ENCODE results near the gene SLC22A14. TPM values are rescaled to one million over a fixed set of nuclear protein-coding genes. Genes with fewer than 3 reads are reported as not detected.

SLC22A14 gene
- total RNA-seq, 1 experiment from 2014 or later, result 0.03 TPM

DNA sequence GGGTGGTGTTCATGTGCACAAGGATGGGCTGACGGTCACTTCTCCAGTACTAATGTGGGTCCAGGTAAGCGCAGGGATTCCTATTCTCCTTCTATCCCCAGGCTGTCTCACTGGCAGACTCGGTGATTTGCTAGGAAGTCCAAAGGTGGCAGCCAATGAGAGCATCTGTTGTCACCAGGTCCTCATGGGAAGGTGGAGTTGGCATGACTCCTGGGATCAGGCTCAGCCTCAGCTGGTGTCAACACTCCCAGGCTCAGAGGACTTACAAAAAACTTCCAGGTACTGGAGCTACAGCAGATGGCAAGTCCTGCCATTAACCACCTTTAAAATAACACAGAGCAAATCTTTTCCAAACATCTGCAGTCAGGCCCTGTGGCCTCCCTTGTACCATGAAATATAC is 78.3 kb downstream of the SLC22A14 start:
- H3K4me3 ChIP-seq (ENCODE audit: insufficient read depth, low read depth, low read length), result no peak overlapping the region

DNA sequence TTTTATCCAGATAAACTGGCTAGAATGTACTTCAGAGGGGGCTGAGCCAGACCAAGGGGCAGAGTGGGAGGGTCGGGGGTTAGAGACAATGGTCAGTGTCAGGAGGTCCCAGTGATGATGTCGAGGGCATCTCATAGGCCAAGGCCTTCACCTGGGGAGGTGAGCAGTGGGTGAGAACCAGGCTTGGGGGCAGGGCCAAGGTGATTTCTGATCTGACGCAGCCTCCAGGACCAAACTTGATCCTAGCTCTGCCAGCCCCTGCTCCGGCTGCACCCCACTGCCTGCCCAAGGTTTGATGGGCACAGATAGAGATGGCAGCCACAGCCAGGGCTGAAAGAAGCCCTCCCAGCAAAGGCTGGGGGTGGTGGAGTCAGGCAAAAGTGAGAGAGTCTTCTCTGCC is 79.4 kb downstream of the SLC22A14 start:
- H3K27me3 ChIP-seq (ENCODE audit: control insufficient read depth, insufficient read depth, low read length), result no peaks in the 10 kb centered on the region
- no peak overlapping the region for H3K4me3 ChIP-seq (ENCODE audit: insufficient read depth, low read depth, low read length)
- no peak for DNase-seq
- no peaks in the 10 kb centered on the region for H3K36me3 ChIP-seq (replicated peaks; ENCODE audit: control insufficient read depth, insufficient read depth, low read length)

More for the DNA sequence above, 78.3 kb downstream of the SLC22A14 start:
- DNase-seq, result no peak
- H3K36me3 ChIP-seq (replicated peaks; ENCODE audit: control insufficient read depth, insufficient read depth, low read length), result no peaks in the 10 kb centered on the region
- no peaks in the 10 kb centered on the region for H3K27me3 ChIP-seq (ENCODE audit: control insufficient read depth, insufficient read depth, low read length)

DNA sequence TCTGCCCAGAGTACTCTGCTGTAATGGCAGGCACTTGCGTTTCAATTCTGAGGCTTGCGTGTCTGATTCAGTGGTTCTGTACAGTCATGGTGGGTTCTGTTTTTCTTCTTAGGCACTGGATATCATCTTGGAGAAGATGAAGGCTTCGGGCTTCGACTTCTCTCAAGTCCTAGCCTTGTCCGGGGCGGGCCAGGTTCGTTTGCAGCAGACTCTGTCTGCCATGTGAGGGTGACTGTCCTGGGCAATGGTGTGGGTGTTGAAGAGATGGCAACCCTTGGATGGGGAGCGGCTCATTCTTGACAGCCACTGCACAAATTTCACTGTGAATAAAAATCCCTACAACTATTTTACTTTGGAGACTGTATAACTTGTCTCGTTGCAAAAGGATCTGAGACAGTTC is 80.7 kb downstream of the SLC22A14 start:
- Histone ChIP-seq H3K36me3 (replicated peaks; ENCODE audit: control insufficient read depth, insufficient read depth, low read length) (no peaks in the 10 kb centered on the region; the same call in 1 of the 2 replicates), H3K4me3 (ENCODE audit: insufficient read depth, low read depth, low read length) (no peak overlapping the region), H3K27me3 (ENCODE audit: control insufficient read depth, insufficient read depth, low read length) (no peaks in the 10 kb centered on the region)
- DNase-seq, result no peak

DNA sequence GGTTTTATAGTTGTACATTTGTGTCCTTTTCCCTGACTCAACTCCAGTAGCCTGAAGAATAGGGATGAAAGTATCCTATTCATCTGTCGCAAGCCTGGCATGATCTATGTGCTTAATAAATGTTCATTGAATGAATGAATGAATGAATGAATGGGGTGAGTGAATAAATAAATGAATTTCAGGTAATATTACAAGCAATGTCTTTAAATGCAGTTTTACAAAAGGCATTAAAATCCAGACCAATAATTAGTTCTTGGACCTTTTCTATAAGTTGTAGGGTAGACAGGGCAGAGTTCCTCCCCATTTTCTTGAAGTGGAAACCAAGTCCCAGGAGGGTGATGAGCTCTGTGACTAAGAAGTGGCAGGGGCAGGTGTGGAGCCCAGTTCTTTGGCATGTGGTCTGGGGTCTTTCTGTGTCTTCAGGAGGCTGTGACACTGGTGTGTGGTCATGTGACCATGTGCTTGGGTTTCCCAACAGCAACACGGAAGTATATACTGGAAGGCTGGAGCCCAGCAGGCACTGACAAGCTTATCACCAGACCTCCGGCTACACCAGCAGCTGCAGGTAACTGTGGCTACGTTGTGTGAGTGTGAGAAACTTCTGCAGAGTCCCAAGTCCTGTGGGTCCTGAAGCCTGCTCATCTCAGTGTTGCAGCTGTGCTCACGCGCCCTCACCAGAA is 82.8 kb downstream of the SLC22A14 start:
- no peak overlapping the region for H3K4me3 ChIP-seq (ENCODE audit: insufficient read depth, low read depth, low read length)
- H3K36me3 ChIP-seq (replicated peaks; ENCODE audit: control insufficient read depth, insufficient read depth, low read length), result no peaks in the 10 kb centered on the region; the same call in 1 of the 2 replicates
- no peaks in the 10 kb centered on the region for H3K27me3 ChIP-seq (ENCODE audit: control insufficient read depth, insufficient read depth, low read length)
- DNase-seq, result no peak

DNA sequence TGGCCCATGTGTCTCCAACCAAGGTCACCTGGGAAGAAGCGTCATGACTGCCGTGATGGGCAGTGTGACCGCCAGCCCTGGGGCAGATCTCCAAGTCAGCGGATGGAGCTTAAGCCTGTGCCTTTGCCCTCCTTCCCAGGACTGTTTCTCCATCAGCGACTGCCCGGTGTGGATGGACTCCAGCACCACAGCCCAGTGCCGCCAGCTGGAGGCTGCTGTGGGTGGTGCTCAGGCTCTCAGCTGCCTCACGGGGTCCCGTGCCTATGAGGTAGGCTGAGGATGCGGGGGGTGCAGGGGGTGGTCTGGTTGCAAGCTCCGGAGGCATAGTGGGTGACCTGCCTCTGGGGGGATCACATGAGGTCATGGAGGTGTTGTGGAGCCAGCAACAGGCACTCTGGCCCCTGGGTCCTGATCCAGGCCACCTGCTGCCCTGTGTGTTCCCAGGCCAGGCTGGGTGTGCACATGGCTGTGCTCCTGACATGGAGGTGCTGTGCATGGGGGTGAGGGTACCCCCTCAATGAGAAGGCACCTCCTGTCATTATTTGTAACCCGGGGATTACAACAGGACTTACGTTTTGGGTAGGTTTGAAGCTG is 83.5 kb downstream of the SLC22A14 start:
- H3K27me3 ChIP-seq (ENCODE audit: control insufficient read depth, insufficient read depth, low read length), result no peaks in the 10 kb centered on the region
- DNase-seq, result no peak
- no peaks in the 10 kb centered on the region; the same call in 1 of the 2 replicates for H3K36me3 ChIP-seq (replicated peaks; ENCODE audit: control insufficient read depth, insufficient read depth, low read length)
- H3K4me3 ChIP-seq (ENCODE audit: insufficient read depth, low read depth, low read length), result no peak overlapping the region

DNA sequence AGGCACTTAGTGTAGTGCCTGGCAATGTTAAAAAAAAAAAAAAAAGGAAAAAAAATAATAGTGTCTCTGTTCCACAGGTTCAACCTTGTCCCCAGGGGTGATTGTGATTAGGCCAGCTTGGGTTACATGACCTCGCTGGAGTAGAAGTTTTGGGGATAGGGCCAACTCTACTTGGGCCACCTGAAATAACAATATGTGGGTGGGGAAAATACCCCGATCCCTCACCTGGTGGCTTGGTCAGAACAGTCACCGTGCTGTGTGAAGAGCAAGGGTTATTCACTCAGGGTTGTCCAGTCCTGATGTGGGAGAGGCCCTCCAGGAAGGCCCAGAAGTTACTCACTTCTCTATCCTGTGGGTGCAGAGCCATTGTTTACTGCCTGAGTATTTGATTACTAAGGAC is 84.0 kb downstream of the SLC22A14 start:
- Histone ChIP-seq H3K27me3 (ENCODE audit: control insufficient read depth, insufficient read depth, low read length) (no peaks in the 10 kb centered on the region), H3K4me3 (ENCODE audit: insufficient read depth, low read depth, low read length) (no peak overlapping the region), H3K36me3 (replicated peaks; ENCODE audit: control insufficient read depth, insufficient read depth, low read length) (no peaks in the 10 kb centered on the region; the same call in 1 of the 2 replicates)
- no peak for DNase-seq

DNA sequence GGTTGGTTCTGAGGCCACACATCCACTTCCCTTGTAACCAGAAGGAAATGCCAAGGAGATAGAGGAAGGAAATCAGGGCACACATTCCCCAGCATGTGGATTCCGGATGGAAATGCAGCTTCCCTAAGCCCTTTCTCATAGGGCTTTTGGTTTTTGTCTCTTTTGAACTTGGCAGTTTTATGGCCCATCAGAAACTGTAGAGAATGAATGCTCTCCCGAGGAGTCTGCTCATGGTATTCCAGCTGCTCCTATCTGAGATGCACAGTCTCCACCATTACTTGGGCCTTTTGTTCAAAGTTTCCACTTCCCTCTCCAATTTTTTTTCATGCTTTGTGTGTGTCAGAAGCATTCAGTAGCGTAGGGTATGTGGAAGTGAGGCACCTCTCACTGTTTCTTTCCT is 85.7 kb downstream of the SLC22A14 start:
- H3K4me3 ChIP-seq (ENCODE audit: insufficient read depth, low read depth, low read length), result no peak overlapping the region
- no peaks in the 10 kb centered on the region; the same call in 1 of the 2 replicates for H3K36me3 ChIP-seq (replicated peaks; ENCODE audit: control insufficient read depth, insufficient read depth, low read length)
- DNase-seq, result no peak
- no peaks in the 10 kb centered on the region for H3K27me3 ChIP-seq (ENCODE audit: control insufficient read depth, insufficient read depth, low read length)

Other genes starting within 250 kb of the SLC22A14 start
- gene DLEC1, start 243.1 kb upstream of the SLC22A14 start, total RNA-seq (2014; rRNA removed; shearing (Covaris generic)), result 0.33 and 1.3 TPM in 2 replicates
- gene ACAA1, start 145.2 kb upstream of the SLC22A14 start, total RNA-seq (2014; rRNA removed; shearing (Covaris generic)), result 12.8 and 15.7 TPM in 2 replicates
- gene MYD88, start 143.6 kb upstream of the SLC22A14 start, total RNA-seq (2014; rRNA removed; shearing (Covaris generic)), result 1.8 and 3.4 TPM in 2 replicates
- 25.5 and 30.9 TPM in 2 replicates for gene OXSR1, start 116.8 kb upstream of the SLC22A14 start, total RNA-seq (2014; rRNA removed; shearing (Covaris generic))
- 0.11 and 0.24 TPM in 2 replicates for gene SLC22A13, start 16.5 kb upstream of the SLC22A14 start, total RNA-seq (2014; rRNA removed; shearing (Covaris generic))
- 1.5 and 1.6 TPM in 2 replicates for gene XYLB, start 64.5 kb downstream of the SLC22A14 start, total RNA-seq (2014; rRNA removed; shearing (Covaris generic))
- gene ACVR2B, start 171.6 kb downstream of the SLC22A14 start, total RNA-seq (2014; rRNA removed; shearing (Covaris generic)), result 39.0 and 53.1 TPM in 2 replicates
- 3.5 and 5.6 TPM in 2 replicates for gene EXOG, start 214.0 kb downstream of the SLC22A14 start, total RNA-seq (2014; rRNA removed; shearing (Covaris generic))

Data from H7 (cell line).